ENCODE data around the gene LKAAEAR1.

The LKAAEAR1 gene

GRCh38 chr20:64077094-64077493 is 7.1 kb downstream of the LKAAEAR1 start:
- peak; percentile 54 for TF ChIP-seq MYC (IDR thresholded peaks at IDR 0.05; ENCODE audit: low read depth, low read length)
- TF ChIP-seq MAX (IDR thresholded peaks at IDR 0.05; ENCODE audit: low read depth, low read length): no peak; the same call in none of the 2 replicates
- peak; percentile 84 for TF ChIP-seq POLR2A (IDR thresholded peaks at IDR 0.05; ENCODE audit: extremely low read depth, insufficient read length)
- no peak for TF ChIP-seq CTCF (IDR thresholded peaks at IDR 0.05; ENCODE audit: low read depth, low read length)
- DNase-seq (ENCODE audit: low read depth): peak; percentile 94
- peak overlapping the region; percentile 79 for H3K4me3 ChIP-seq (ENCODE audit: low read depth, low read length)

GRCh38 chr20:64076061-64076997 is 7.9 kb downstream of the LKAAEAR1 start:
- H3K4me3 ChIP-seq (ENCODE audit: low read depth, low read length): peak overlapping the region; percentile 79
- TF ChIP-seq MYC (IDR thresholded peaks at IDR 0.05; ENCODE audit: low read depth, low read length): no peak
- TF ChIP-seq MAX (IDR thresholded peaks at IDR 0.05; ENCODE audit: low read depth, low read length): 0 out of 2 replicates have a peak, but pooled peaks have one; percentile 13
- DNase-seq (ENCODE audit: low read depth): no peak

GRCh38 chr20:64075556-64075955 is 8.6 kb downstream of the LKAAEAR1 start:
- no peak for TF ChIP-seq CTCF (IDR thresholded peaks at IDR 0.05; ENCODE audit: low read depth, low read length)
- H3K4me3 ChIP-seq (ENCODE audit: low read depth, low read length): no peak overlapping the region
- DNase-seq (ENCODE audit: low read depth): no peak

- DNase-seq (ENCODE audit: low read depth): no peak
- H3K4me3 ChIP-seq (ENCODE audit: low read depth, low read length): no peak overlapping the region
- TF ChIP-seq POLR2A (IDR thresholded peaks at IDR 0.05; ENCODE audit: extremely low read depth, insufficient read length) (no peak), CTCF (IDR thresholded peaks at IDR 0.05; ENCODE audit: low read depth, low read length) (no peak), MAX (IDR thresholded peaks at IDR 0.05; ENCODE audit: low read depth, low read length) (no peak), MYC (IDR thresholded peaks at IDR 0.05; ENCODE audit: low read depth, low read length) (no peak)
These were observed 9.2 kb downstream of the LKAAEAR1 start for GRCh38 chr20:64074963-64075362.

- H3K4me3 ChIP-seq (ENCODE audit: low read depth, low read length): no peak overlapping the region
- DNase-seq (ENCODE audit: low read depth): no peak
- TF ChIP-seq MAX (IDR thresholded peaks at IDR 0.05; ENCODE audit: low read depth, low read length): no peak
- no peak for TF ChIP-seq POLR2A (IDR thresholded peaks at IDR 0.05; ENCODE audit: extremely low read depth, insufficient read length)
- TF ChIP-seq MYC (IDR thresholded peaks at IDR 0.05; ENCODE audit: low read depth, low read length): no peak
These were observed 9.9 kb downstream of the LKAAEAR1 start for GRCh38 chr20:64074184-64074789.

- H3K4me3 ChIP-seq (ENCODE audit: low read depth, low read length): no peak overlapping the region
- DNase-seq (ENCODE audit: low read depth): no peak
- TF ChIP-seq MAX (IDR thresholded peaks at IDR 0.05; ENCODE audit: low read depth, low read length) (no peak), POLR2A (IDR thresholded peaks at IDR 0.05; ENCODE audit: extremely low read depth, insufficient read length) (no peak), MYC (IDR thresholded peaks at IDR 0.05; ENCODE audit: low read depth, low read length) (no peak)
These were observed 10.6 kb downstream of the LKAAEAR1 start for GRCh38 chr20:64073476-64074183.
